Measurements from ENCODE around the gene NLRP7. TPM values are rescaled to one million over a fixed set of nuclear protein-coding genes. Genes with fewer than 3 reads are reported as not detected.
"Not testable (repeated sequence)": the region's sequence is repeated elsewhere in the genome, so short reads cannot be mapped to it uniquely, and the experiment has no call there.

The NLRP7 gene
- total and polyA plus RNA-seq, 2 of the 4 experiments (the other 2 are of a cell fraction): not detected

DNA sequence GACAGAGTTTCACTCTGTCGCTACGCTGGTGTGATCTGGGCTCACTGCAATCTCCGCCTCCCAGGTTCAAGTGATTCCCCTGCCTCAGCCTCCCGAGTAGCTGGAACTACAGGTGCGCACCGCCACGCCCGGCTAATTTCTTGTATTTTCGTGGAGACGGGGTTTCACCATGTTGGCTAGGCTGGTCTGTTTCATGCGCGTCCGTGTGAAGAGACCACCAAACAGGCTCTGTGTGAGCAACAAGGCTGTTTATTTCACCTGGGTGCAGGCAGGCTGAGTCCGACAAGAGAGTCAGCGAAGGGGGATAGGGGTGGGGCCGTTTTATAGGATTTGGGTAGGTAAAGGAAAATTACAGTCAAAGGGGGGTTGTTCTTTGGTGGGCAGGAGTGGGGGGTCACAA is 53.2 kb downstream of the NLRP7 start:
- H2BK15ac ChIP-seq (ENCODE audit: low read depth, low read length); H3K79me1 ChIP-seq (ENCODE audit: low read depth in 1 of 2, low read length in 2 of 2); H4K20me1 ChIP-seq (ENCODE audit: insufficient read depth, low read length); H3K18ac ChIP-seq (ENCODE audit: low read depth, low read length); H3K56ac ChIP-seq (ENCODE audit: extremely low read depth, insufficient read depth, low read length); H3K4me1 ChIP-seq (ENCODE audit: control insufficient read depth, insufficient read depth, low read length); POLR2A ChIA-PET (ENCODE audit: unreplicated experiment); H4K91ac ChIP-seq (ENCODE audit: insufficient read depth, low read depth, low read length); H2BK120ac ChIP-seq (ENCODE audit: low read depth, low read length); H3K36me3 ChIP-seq (ENCODE audit: control insufficient read depth, insufficient read depth, low read length); H3K4me2 ChIP-seq (ENCODE audit: low read depth, low read length); ATAC-seq (ENCODE audit: low read depth); H2BK20ac ChIP-seq (ENCODE audit: low read depth, low read length); in situ Hi-C loops (cut with MboI; ENCODE audit: low sequenced_read_pairs); dilution Hi-C loops (cut with HindIII; ENCODE audit: low sequenced_read_pairs, unreplicated experiment); H4K5ac ChIP-seq (ENCODE audit: low read depth, low read length); H3K27me3 ChIP-seq (ENCODE audit: control insufficient read depth, insufficient read depth, low read length); H3K14ac ChIP-seq (replicated peaks; ENCODE audit: low read depth, low read length); H2AFZ ChIP-seq (replicated peaks; ENCODE audit: low read length, poor library complexity); intact Hi-C loops (cut with micrococcal nuclease); H4K8ac ChIP-seq (ENCODE audit: low read depth in 2 of 2, low read length in 2 of 2); H2AK5ac ChIP-seq (ENCODE audit: low read depth, low read length); H3K4me3 ChIP-seq (ENCODE audit: insufficient read depth, low read depth, low read length); H2BK5ac ChIP-seq (ENCODE audit: low read depth, low read length, poor library complexity, severe bottlenecking); H3K9ac ChIP-seq (ENCODE audit: low read depth, low read length); H3K27ac ChIP-seq (ENCODE audit: insufficient read depth, low read length); H3K23ac ChIP-seq (ENCODE audit: low read depth, low read length); H3K9me1 ChIP-seq (ENCODE audit: insufficient read depth, low read length); DNase-seq; BruUV-seq (replicated peaks); H2AK9ac ChIP-seq (replicated peaks; ENCODE audit: low read depth, low read length, poor library complexity); CTCF ChIA-PET; H3K4ac ChIP-seq (ENCODE audit: low read depth, low read length): not testable (repeated sequence)
- 78% methylated on average over 11 of the region's 16 CpGs; no CpG with 5 or more reads in 1 of the 2 experiments for WGBS, 2 experiments (ENCODE audit: extremely low coverage in 2 of 2, insufficient read length in 1 of 2)
- peaks cover 14% of the 10 kb centered on the region for H3K9me3 ChIP-seq (ENCODE audit: control insufficient read depth, insufficient read depth, low read length)

Data from IMR-90 (cell line).